ENCODE results near the gene RPL32.
"Not testable (repeated sequence)": the region's sequence is repeated elsewhere in the genome, so short reads cannot be mapped to it uniquely, and the experiment has no call there.

Gene RPL32

GRCh38 chr3:12868039-12869034 lies 27.0 kb upstream of the RPL32 start:
- peak; percentile 91 for DNase-seq (ENCODE audit: low spot score)

- no peak for DNase-seq (ENCODE audit: low spot score)
These were observed 25.5 kb upstream of the RPL32 start for GRCh38 chr3:12866836-12867235.

- no peak for DNase-seq (ENCODE audit: low spot score)
These were observed 23.9 kb upstream of the RPL32 start for GRCh38 chr3:12865271-12865670.

GRCh38 chr3:12862387-12862786 lies 21.0 kb upstream of the RPL32 start:
- DNase-seq (ENCODE audit: low spot score), result no peak

DNA sequence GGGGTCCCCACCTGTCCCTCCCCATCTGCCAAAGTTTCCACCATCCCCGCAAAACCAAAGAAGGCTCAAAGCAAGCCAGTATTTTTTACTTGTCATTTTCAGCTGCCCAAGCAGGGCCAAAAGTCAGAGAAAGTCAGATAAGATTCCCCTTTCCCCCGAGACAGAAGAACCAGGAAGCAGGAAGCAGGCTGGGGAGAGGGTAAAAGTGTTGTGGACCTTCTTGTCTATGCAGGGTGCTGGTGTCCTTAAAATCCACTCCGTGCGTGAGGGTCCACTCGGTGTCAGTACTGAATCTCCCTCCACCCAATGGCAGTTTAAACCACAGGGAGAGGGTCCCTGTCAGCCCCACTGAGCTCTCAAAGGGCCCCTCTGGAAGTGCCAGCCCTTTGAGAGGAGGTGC lies 20.2 kb upstream of the RPL32 start:
- DNase-seq (ENCODE audit: low spot score), result no peak

DNA sequence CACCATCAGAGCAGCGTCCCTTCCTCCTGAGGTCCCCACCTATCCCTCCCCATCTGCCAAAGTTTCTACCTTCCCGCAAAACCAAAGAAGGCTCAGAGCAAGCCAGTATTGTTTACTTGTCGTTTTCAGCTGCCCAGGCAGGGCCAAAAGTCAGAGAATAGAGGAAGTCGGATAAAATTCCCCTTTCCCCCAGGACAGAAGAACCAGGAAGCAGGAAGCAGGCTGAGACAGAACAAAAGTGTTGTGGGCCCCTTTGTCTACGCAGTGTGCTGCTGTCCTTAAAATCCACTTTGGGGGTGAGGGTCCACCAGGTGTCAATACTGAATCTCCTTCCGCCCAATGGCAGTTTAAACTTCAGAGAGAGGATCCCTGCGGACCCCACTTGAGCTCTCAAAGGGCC lies 18.5 kb upstream of the RPL32 start:
- no peak for DNase-seq (ENCODE audit: low spot score)

- no peak for DNase-seq (ENCODE audit: low spot score)
These were observed 15.3 kb upstream of the RPL32 start for GRCh38 chr3:12856626-12857025.

GRCh38 chr3:12854565-12854964 lies 13.2 kb upstream of the RPL32 start:
- no peak for DNase-seq (ENCODE audit: low spot score)

DNA sequence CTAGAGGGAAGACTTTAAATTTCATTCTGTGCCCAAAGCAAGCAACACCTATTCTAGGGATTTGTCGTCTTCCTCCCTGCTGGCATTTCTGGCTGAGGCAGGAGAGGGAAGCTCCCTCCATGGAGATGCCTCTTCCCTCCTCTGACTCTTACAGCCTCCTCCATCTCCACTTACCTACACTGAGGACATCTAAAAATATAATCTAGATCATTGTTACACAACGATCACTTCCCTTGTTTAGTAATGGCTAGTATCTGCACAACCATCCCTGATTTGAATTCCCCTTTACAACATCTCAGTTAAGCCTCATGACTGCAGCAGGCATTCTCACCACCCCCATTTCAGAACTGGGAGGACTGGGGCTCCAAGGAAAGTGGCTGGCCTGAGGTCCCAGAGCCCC lies 12.5 kb upstream of the RPL32 start:
- DNase-seq (ENCODE audit: low spot score), result not testable (repeated sequence)

DNA sequence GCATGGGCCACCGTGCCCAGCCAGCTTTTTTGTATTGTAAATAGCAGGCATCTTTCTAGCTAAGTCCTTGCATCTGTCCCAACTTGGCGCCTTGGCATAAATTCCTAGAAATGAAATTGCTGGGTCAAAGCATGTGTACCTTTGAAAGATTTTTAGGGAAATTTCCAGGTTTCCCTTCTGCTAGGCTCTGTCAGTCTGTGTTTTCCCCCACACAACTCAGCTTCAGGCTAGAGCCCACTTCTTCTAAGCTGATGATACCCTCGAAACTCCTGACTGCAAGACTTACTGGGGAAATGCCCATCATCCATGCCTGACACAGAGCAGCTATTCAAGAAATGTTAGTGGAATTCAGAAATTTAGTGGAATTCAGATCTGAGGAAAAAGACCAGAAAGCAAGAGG lies 10.8 kb upstream of the RPL32 start:
- DNase-seq (ENCODE audit: low spot score), result no peak

- no peak for DNase-seq (ENCODE audit: low spot score)
These were observed 4.4 kb upstream of the RPL32 start for GRCh38 chr3:12845811-12846210.

DNA sequence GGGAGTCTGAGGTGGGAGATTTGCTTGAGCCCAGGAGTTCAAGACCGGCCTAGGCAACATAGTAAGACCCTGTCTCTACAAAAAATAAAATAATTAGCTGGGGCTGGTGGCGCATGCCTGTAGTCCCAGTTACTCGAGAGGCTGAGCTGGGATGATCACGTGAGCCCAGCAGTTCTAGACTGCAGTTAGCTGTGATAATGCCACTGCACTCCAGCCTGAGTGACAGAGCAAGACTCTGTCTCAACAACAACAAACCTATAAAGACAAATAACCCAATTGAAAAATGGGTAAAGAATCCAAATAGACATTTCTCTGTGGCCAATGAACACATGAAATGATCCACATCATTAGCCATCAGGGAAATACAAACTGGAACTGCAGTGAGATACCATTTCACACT lies 1.1 kb upstream of the RPL32 start:
- no peak for DNase-seq (ENCODE audit: low spot score)

DNA sequence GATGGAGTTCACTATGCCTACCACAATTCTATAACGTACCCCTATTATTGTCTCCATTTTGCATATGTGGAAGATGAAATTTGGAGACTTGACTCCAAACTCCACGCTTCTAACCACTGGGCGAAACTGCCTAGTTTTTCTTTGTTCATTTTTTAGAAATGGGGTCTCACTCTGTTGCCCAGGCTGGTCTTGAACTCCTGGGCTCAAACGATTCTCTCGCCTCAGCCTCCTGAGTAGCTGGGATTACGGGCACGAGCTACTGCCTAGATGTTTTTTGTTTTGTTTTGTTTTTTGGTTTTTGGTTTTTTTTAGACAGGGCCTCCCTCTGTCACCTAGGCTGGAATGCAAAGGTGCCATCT lies 584 bp upstream of the RPL32 start:
- no peak for DNase-seq (ENCODE audit: low spot score)

GRCh38 chr3:12840591-12841148 lies 695 bp downstream of the RPL32 start:
- DNase-seq (ENCODE audit: low spot score), result peak; percentile 53

DNA sequence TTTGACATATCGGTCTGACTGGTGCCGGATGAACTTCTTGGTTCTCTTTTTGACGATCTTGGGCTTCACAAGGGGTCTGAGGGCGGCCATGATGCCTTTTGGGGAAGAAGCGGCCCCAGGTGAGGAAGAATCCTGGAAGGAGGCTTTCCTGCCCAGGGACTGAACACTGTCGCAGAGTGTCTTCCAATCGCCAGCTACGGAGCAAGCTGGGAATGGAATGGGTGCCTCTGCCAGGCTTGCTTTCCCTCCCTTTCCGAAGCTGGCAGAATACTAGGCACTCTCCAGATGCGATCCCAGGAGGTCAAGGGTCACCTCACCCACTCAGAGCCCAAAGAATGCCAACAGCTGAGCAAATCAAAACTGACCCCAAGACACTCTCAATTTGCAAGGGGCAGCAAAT lies 1.2 kb downstream of the RPL32 start:
- DNase-seq (ENCODE audit: low spot score), result not testable (repeated sequence)

GRCh38 chr3:12839156-12839946 lies 2.0 kb downstream of the RPL32 start:
- no peak for DNase-seq (ENCODE audit: low spot score)

- DNase-seq (ENCODE audit: low spot score), result no peak
These were observed 3.0 kb downstream of the RPL32 start for GRCh38 chr3:12838179-12838965.

DNA sequence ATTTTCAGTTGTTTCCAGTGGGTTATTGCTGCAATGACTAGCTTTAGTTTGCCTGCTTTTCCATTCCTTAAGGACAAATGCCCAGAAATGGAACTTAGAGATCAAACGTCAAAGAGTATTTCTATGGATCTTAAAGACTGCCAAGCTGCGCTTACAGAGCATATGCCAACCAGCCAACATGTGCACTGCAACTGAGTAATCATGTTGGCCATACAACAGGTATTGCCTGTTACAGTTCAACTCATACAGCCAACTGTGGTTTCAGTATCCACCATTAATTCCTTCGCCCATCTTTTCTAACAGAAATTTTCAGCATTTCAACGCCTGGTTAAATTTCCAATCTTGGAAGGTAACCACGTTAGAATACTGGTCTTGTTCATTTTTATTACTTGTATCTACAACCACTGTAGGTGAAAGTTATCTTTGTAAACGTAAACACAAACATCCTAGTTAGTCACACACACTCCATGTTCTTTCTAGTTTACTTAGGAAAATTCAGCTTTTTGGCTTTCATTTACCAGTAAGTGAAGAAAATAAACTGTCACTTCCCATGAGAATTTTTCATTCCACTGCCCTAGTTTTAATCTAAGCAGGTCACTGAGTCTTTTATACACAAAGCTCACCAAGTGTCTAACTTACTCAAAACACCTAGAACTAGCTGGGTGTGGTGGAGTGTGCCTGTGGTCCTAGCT lies 3.9 kb downstream of the RPL32 start:
- DNase-seq (ENCODE audit: low spot score), result no peak

- no peak for DNase-seq (ENCODE audit: low spot score)
These were observed 6.2 kb downstream of the RPL32 start for GRCh38 chr3:12835052-12835665.

DNA sequence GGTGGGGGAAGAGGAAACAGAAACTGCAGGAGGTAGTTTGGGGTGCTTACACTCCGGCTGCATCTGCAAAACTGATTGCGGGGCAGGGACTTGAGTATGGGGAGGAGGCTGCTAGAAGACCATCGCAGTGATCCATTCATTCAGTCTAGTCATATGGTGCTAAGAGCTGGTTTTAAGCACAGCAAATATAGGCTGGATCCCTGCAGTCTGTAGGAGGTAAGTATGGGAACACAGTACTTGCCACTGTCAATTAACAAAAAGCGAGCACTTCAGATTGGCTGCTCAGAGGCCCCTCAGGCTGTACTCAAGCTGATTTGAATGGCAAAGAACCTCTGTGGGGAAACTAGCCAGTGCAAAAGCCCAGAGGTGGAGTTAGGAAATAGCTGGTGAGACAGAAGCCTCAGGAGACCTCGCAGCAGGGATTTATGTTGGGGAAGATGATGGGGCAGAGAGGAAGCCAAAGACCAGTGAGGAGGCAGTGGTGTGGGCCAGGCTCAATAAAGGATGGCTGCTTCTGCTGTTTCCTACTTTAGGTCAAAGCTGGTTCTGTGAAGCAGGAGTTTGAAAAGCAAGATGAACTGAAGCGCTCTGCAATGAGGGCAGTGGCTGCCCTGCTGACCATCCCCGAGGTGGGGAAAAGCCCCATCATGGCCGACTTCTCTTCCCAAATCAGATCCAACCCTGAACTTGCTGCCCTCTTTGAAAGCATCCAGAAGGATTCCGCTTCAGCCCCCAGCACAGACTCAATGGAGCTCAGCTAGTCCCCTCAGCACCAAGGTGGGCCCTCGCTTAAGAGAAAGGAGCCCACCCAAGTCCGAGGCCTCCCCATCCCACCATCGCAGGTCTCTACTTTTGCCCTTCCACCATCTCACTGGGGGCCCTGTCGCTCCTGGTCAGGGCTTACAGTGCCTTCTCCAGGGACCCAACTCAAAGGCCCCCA lies 7.9 kb downstream of the RPL32 start:
- peak; percentile 7 for DNase-seq (ENCODE audit: low spot score)

All from AG20443 (cell line).